Keratinocyte (primary cell): Measurements from ENCODE around the gene ZNF282. TPM values are rescaled to one million over a fixed set of nuclear protein-coding genes. Genes with fewer than 3 reads are reported as not detected.

Experiments
- DNase-seq: peaks from one replicate; pipeline ENCODE4 v3.0.0-alpha.2; 2011; ENCODE audit warnings: low read depth, missing footprints, low spot score
- FAIRE-seq: peaks from 2 replicates; lab custom pipeline; 2011; peaks lifted over from hg19 to GRCh38; lab: Jason Lieb, UNC
- H2AFZ ChIP-seq: 2 replicates; pipeline ENCODE4 v1.6.0; 2012; ENCODE audit warnings: low read length, control low read depth, inconsistent platforms; ENCODE audit not compliant: control insufficient read depth
- H3K27ac ChIP-seq: 2 replicates; pipeline ENCODE4 v1.5.1; 2011; ENCODE audit warnings: low read length; ENCODE audit not compliant: control insufficient read depth, insufficient read depth
- H3K27me3 ChIP-seq: 3 replicates; pipeline ENCODE4 v1.6.0; 2011; ENCODE audit warnings: low read length; ENCODE audit not compliant: control insufficient read depth, insufficient read depth; ENCODE audit errors: extremely low read depth
- H3K36me3 ChIP-seq, 2 experiments: 2 replicates in 1 of 2; 3 replicates in 1 of 2; pipeline ENCODE4 v1.5.1; 2011; ENCODE audit warnings: low read length in 2 of 2, mild to moderate bottlenecking in 1 of 2; ENCODE audit not compliant: control insufficient read depth in 2 of 2, insufficient read depth in 2 of 2; ENCODE audit errors: extremely low read depth in 1 of 2
- H3K4me1 ChIP-seq: 3 replicates; pipeline ENCODE4 v1.5.1; 2011; ENCODE audit warnings: low read length; ENCODE audit not compliant: control insufficient read depth, insufficient read depth; ENCODE audit errors: extremely low read depth
- H3K4me2 ChIP-seq: 3 replicates; pipeline ENCODE4 v1.6.0; 2011; ENCODE audit warnings: low read depth, low read length; ENCODE audit not compliant: control insufficient read depth, insufficient read depth; ENCODE audit errors: extremely low read depth
- H3K4me3 ChIP-seq, 3 experiments: fragments of 200-600 bp in 1 of 3; sonication (generic) in 1 of 3; 2 replicates in 2 of 3; 3 replicates in 1 of 3; pipeline ENCODE4 v1.5.1; 2011 to 2016; ENCODE audit warnings: low read length in 3 of 3, mild to moderate bottlenecking in 3 of 3, control low read depth in 2 of 3, inconsistent platforms in 1 of 3, low read depth in 1 of 3, mixed read lengths in 1 of 3, mixed run types in 1 of 3, moderate library complexity in 1 of 3; ENCODE audit not compliant: control insufficient read depth in 2 of 3, insufficient read depth in 2 of 3; ENCODE audit errors: extremely low read depth in 1 of 3
- H3K79me2 ChIP-seq: 2 replicates; pipeline ENCODE4 v1.6.0; 2012; ENCODE audit warnings: low read length; ENCODE audit not compliant: control insufficient read depth, insufficient read depth
- H3K9ac ChIP-seq: 3 replicates; pipeline ENCODE4 v1.6.0; 2011; ENCODE audit warnings: low read length; ENCODE audit not compliant: control insufficient read depth, insufficient read depth; ENCODE audit errors: extremely low read depth
- H3K9me1 ChIP-seq: 3 replicates; pipeline ENCODE4 v1.6.0; 2011; ENCODE audit warnings: low read length; ENCODE audit not compliant: control insufficient read depth, insufficient read depth; ENCODE audit errors: extremely low read depth
- H3K9me3 ChIP-seq: 2 replicates; pipeline ENCODE4 v1.5.1; 2012; ENCODE audit warnings: low read depth, low read length; ENCODE audit not compliant: control insufficient read depth
- H4K20me1 ChIP-seq: 3 replicates; pipeline ENCODE4 v1.6.0; 2011; ENCODE audit warnings: low read length; ENCODE audit not compliant: control insufficient read depth, insufficient read depth; ENCODE audit errors: extremely low read depth
- EZH2 ChIP-seq: IDR thresholded peaks from one replicate; pipeline ENCODE4 v1.6.1; 2012; ENCODE audit warnings: inconsistent platforms, mild to moderate bottlenecking, low read length, moderate library complexity
- dilution Hi-C: fragments of 300-500 bp; cut with MboI; formaldehyde crosslinking; loops from one replicate; pipeline ENCODE4 v1.7.0; 2020; ENCODE audit warnings: low sequenced_read_pairs; ENCODE audit not compliant: extremely low pct_ligation_motif_present
- polyA plus RNA-seq, 5 experiments: library from polyadenylated mRNA; depleted of rRNA in 3 of 5; stranded (reverse) in 3 of 5; stranded (forward) in 1 of 5; unstranded in 1 of 5; fragments of >200 nt; gene quantifications; 1 replicate in 1 of 5; 2 replicates in 3 of 5; 3 replicates in 1 of 5; pipeline versions ENCODE4 v1.2.1 to v1.2.3, GENCODE V29; 2011 to 2012; ENCODE audit warnings: missing spikeins in 2 of 5, low read depth in 1 of 5, low replicate concordance in 1 of 5
- TF ChIP-seq, protein P1 (sequence below), 3 experiments: IDR thresholded peaks in 1 of 3; conservative IDR thresholded peaks in 1 of 3; optimal IDR thresholded peaks in 1 of 3; 2 replicates in 2 of 3; 3 replicates in 1 of 3; pipeline versions ENCODE3 to v1.5.1; 2011; ENCODE audit warnings: low read length in 3 of 3, mild to moderate bottlenecking in 3 of 3, moderate library complexity in 2 of 3, control low read depth in 1 of 3, inconsistent platforms in 1 of 3; ENCODE audit not compliant: insufficient read depth in 2 of 3; ENCODE audit errors: extremely low read depth in 1 of 3

ZNF282 gene
- polyA plus RNA-seq, 1 donor (not counting 4 experiments of a cell fraction or from before 2014, with no cell fraction given): 13.1 TPM

DNA sequence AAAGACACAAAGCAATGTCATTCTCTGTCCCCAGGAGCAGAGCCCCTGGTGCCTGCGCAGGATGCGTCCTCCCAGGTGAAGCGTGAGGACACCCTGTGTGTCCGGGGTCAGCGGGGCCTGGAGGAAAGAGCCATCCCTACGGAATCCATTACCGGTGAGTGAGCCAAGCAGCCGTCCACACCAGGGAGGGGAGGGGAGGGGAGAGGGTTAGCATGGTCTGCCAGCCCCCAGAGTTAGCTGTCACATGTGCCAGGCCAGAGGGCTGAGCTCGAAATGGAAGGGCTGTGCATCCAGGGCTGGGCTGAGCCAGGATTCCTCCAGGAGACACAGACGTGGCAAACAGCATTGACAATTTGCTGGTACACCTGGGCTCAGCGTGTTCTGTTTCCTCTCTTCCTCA lies 15.2 kb downstream of the ZNF282 start:
- H3K4me1 ChIP-seq: peaks cover 4% of the 10 kb centered on the region
- peaks cover 3% of the 10 kb centered on the region for H3K9me1 ChIP-seq
- DNase-seq (no peak), FAIRE-seq (no peak)
- H3K27ac ChIP-seq: no peak overlapping the region
- no peak for TF ChIP-seq EZH2
- TF ChIP-seq, protein P1, sequence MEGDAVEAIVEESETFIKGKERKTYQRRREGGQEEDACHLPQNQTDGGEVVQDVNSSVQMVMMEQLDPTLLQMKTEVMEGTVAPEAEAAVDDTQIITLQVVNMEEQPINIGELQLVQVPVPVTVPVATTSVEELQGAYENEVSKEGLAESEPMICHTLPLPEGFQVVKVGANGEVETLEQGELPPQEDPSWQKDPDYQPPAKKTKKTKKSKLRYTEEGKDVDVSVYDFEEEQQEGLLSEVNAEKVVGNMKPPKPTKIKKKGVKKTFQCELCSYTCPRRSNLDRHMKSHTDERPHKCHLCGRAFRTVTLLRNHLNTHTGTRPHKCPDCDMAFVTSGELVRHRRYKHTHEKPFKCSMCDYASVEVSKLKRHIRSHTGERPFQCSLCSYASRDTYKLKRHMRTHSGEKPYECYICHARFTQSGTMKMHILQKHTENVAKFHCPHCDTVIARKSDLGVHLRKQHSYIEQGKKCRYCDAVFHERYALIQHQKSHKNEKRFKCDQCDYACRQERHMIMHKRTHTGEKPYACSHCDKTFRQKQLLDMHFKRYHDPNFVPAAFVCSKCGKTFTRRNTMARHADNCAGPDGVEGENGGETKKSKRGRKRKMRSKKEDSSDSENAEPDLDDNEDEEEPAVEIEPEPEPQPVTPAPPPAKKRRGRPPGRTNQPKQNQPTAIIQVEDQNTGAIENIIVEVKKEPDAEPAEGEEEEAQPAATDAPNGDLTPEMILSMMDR (optimal IDR thresholded peaks at IDR 0.05 in 1 of 3, IDR thresholded peaks at IDR 0.05 in 1 of 3, conservative IDR thresholded peaks at IDR 0.05 in 1 of 3; ENCODE audit: extremely low read depth in 1 of 3, insufficient read depth in 2 of 3, low read length in 3 of 3): no peak
- no peak overlapping the region for H2AFZ ChIP-seq
- H3K79me2 ChIP-seq: peaks cover 12% of the 10 kb centered on the region
- H3K9me3 ChIP-seq: no peaks in the 10 kb centered on the region
- no peaks in the 10 kb centered on the region for H3K27me3 ChIP-seq
- no peak overlapping the region for H3K9ac ChIP-seq
- H4K20me1 ChIP-seq: peaks cover 8% of the 10 kb centered on the region
- dilution Hi-C loops: no loop called here
- no peak overlapping the region for H3K4me2 ChIP-seq
- H3K4me3 ChIP-seq: no peak overlapping the region
- H3K36me3 ChIP-seq: peaks cover 60 to 83% of the 10 kb centered on the region in 2 experiments

DNA sequence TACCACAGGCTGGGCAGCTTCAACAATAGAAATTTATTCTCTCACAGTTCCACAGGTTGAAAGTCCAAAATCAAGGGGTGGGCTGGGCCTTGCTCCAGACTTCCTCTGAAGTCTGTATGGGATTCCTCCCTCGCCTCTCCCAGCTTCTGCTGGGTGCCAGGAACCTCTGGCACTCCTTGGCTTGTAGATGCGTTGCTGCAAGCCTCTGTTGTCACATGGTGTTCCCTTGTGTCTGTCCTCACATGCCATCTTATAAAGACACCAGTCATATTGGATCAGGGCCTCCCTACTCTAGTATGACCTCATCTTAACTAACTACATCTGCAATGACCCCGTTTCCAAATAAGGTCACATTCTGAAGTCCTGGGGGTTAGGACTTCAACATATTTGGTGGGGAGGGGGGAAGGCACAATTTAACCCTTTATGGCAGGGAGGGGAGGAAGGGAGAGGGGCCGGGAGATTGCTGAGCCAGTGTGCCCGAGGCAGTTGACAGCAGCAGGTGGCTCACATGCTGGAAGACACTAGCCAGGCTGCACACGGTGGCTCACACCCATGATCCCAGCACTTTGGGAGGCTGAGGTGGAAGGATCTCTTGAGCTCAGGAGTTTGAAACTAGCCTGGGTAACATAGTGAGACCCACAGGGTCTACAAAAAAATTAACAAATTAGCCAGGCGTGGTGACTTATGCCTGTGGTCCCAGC lies 18.8 kb downstream of the ZNF282 start:
- dilution Hi-C loops: no loop called here

More for the DNA sequence above, 18.8 kb downstream of the ZNF282 start:
- Histone ChIP-seq H3K9me1 (peaks cover 3% of the 10 kb centered on the region), H3K4me1 (peaks cover 6% of the 10 kb centered on the region), H3K36me3 (peaks cover 64 to 69% of the 10 kb centered on the region in 2 experiments), H4K20me1 (peaks cover 4% of the 10 kb centered on the region), H3K79me2 (no peaks in the 10 kb centered on the region), H3K27ac (no peak overlapping the region), H3K4me2 (no peak overlapping the region), H3K9me3 (no peaks in the 10 kb centered on the region), H3K27me3 (no peaks in the 10 kb centered on the region), H3K9ac (no peak overlapping the region), H3K4me3 (no peak overlapping the region), H2AFZ (no peak overlapping the region)
- no peak for TF ChIP-seq EZH2
- TF ChIP-seq, protein P1 (optimal IDR thresholded peaks at IDR 0.05 in 1 of 3, IDR thresholded peaks at IDR 0.05 in 1 of 3, conservative IDR thresholded peaks at IDR 0.05 in 1 of 3; ENCODE audit: extremely low read depth in 1 of 3, insufficient read depth in 2 of 3, low read length in 3 of 3): no peak
- FAIRE-seq (no peak), DNase-seq (no peak)
